SU-DHL-6 (cell line): ENCODE measurements around the gene ZNF639.

Source experiments
- H2AFZ ChIP-seq: fragments of 200-600 bp; sonication (generic); 2 replicates; pipeline ENCODE4 v1.6.1; 2014; ENCODE audit warnings: low read depth, mild to moderate bottlenecking, moderate library complexity, mixed read lengths, antibody characterized with exemption, low read length; ENCODE audit not compliant: severe bottlenecking
- H3F3A ChIP-seq: fragments of 200-600 bp; shearing (Covaris generic); 2 replicates; pipeline ENCODE4 v1.6.0; 2016; ENCODE audit warnings: antibody characterized with exemption, mild to moderate bottlenecking; ENCODE audit not compliant: insufficient read depth
- H3K27ac ChIP-seq: fragments of 200-600 bp; sonication (generic); 2 replicates; pipeline ENCODE4 v1.5.1; 2016; ENCODE audit warnings: low read depth, mild to moderate bottlenecking, low read length, moderate library complexity, mixed read lengths
- H3K27me3 ChIP-seq: fragments of 200-600 bp; sonication (generic), shearing (Covaris generic); 2 replicates; pipeline ENCODE4 v1.6.0; 2014; ENCODE audit warnings: mild to moderate bottlenecking, low read length
- H3K36me3 ChIP-seq: fragments of 200-600 bp; sonication (generic); 2 replicates; pipeline ENCODE4 v1.6.1; 2014; ENCODE audit warnings: mild to moderate bottlenecking, low read length, mixed read lengths
- H3K4me2 ChIP-seq: fragments of 300-600, 200-600 bp; shearing (Covaris generic), sonication (generic); 2 replicates; pipeline ENCODE4 v1.6.0; 2014; ENCODE audit warnings: low read length, low read depth, mild to moderate bottlenecking; ENCODE audit not compliant: poor library complexity, severe bottlenecking
- H3K4me3 ChIP-seq: fragments of 200-600 bp; sonication (generic); 2 replicates; pipeline ENCODE4 v1.5.1; 2014; ENCODE audit warnings: antibody characterized with exemption, low read length, mild to moderate bottlenecking, mixed read lengths; ENCODE audit not compliant: insufficient read depth, poor library complexity, severe bottlenecking
- H3K79me2 ChIP-seq: fragments of 200-600 bp; sonication (generic); 2 replicates; pipeline ENCODE4 v1.6.1; 2014; ENCODE audit warnings: mild to moderate bottlenecking, low read length, moderate library complexity; ENCODE audit not compliant: insufficient read depth
- H3K9ac ChIP-seq: fragments of 200-600 bp; sonication (generic); 2 replicates; pipeline ENCODE4 v1.7.0; 2014; ENCODE audit warnings: mild to moderate bottlenecking, low read length
- H3K9me2 ChIP-seq: fragments of 200-600 bp; sonication (generic); replicated peaks from 2 replicates; pipeline ENCODE4 v1.6.1; 2014; ENCODE audit warnings: low read length; ENCODE audit not compliant: insufficient read depth
- H3K9me3 ChIP-seq: fragments of 200-600 bp; sonication (generic); 2 replicates; pipeline ENCODE4 v1.6.1; 2014; ENCODE audit warnings: low read length, mixed read lengths; ENCODE audit not compliant: insufficient read depth
- H4K20me1 ChIP-seq: fragments of 200-600 bp; sonication (generic); 2 replicates; pipeline ENCODE4 v1.6.1; 2014; ENCODE audit warnings: low read depth, mild to moderate bottlenecking, antibody characterized with exemption, low read length, moderate library complexity, mixed read lengths
- CTCF ChIP-seq: fragments of 200-600 bp; sonication (generic); IDR thresholded peaks from one replicate; pipeline ENCODE4 v1.5.1; 2017; ENCODE audit warnings: antibody characterized with exemption, mild to moderate bottlenecking, low read length, moderate library complexity; ENCODE audit not compliant: insufficient read depth, poor library complexity, severe bottlenecking
- EZH2phosphoT487 ChIP-seq: fragments of 200-600 bp; sonication (generic), shearing (Covaris generic); conservative IDR thresholded peaks from 2 replicates; pipeline ENCODE4 v1.6.1; 2018; ENCODE audit warnings: mild to moderate bottlenecking, antibody characterized with exemption, low read length, moderate library complexity, mixed read lengths

ZNF639 gene

GRCh38 chr3:179299316-179299715 lies 23.5 kb upstream of the ZNF639 start:
- H2AFZ ChIP-seq, result no peak overlapping the region
- no peaks in the 10 kb centered on the region for H3F3A ChIP-seq
- no peak overlapping the region for H3K9ac ChIP-seq
- no peak overlapping the region for H3K27ac ChIP-seq
- H3K9me3 ChIP-seq, result no peaks in the 10 kb centered on the region
- H3K27me3 ChIP-seq, result no peaks in the 10 kb centered on the region
- H3K4me3 ChIP-seq, result no peak overlapping the region
- no peaks in the 10 kb centered on the region for H3K79me2 ChIP-seq
- no peak for TF ChIP-seq EZH2phosphoT487
- no peaks in the 10 kb centered on the region for H3K9me2 ChIP-seq
- no peaks in the 10 kb centered on the region for H4K20me1 ChIP-seq
- H3K36me3 ChIP-seq, result no peaks in the 10 kb centered on the region
- no peak overlapping the region for H3K4me2 ChIP-seq

GRCh38 chr3:179299999-179300613 lies 22.7 kb upstream of the ZNF639 start:
- Histone ChIP-seq H3K36me3 (no peaks in the 10 kb centered on the region), H4K20me1 (no peaks in the 10 kb centered on the region), H3K4me3 (no peak overlapping the region), H3K9me3 (no peaks in the 10 kb centered on the region), H3K27ac (no peak overlapping the region), H3K9me2 (no peaks in the 10 kb centered on the region), H2AFZ (no peak overlapping the region), H3K9ac (no peak overlapping the region), H3K27me3 (no peaks in the 10 kb centered on the region), H3K79me2 (no peaks in the 10 kb centered on the region), H3F3A (no peaks in the 10 kb centered on the region), H3K4me2 (no peak overlapping the region)
- TF ChIP-seq EZH2phosphoT487 (no peak), CTCF (no peak)

- H3F3A ChIP-seq, result no peaks in the 10 kb centered on the region
- H3K27me3 ChIP-seq, result no peaks in the 10 kb centered on the region
Observed at GRCh38 chr3:179301645-179302044, 21.2 kb upstream of the ZNF639 start.

More at GRCh38 chr3:179301645-179302044, 21.2 kb upstream of the ZNF639 start:
- H3K79me2 ChIP-seq, result no peaks in the 10 kb centered on the region
- H2AFZ ChIP-seq, result no peak overlapping the region
- no peaks in the 10 kb centered on the region for H3K9me2 ChIP-seq
- no peak overlapping the region for H3K9ac ChIP-seq
- H3K27ac ChIP-seq, result no peak overlapping the region
- no peaks in the 10 kb centered on the region for H3K36me3 ChIP-seq
- no peaks in the 10 kb centered on the region for H3K9me3 ChIP-seq
- H3K4me2 ChIP-seq, result no peak overlapping the region
- no peak overlapping the region for H3K4me3 ChIP-seq
- no peaks in the 10 kb centered on the region for H4K20me1 ChIP-seq
- TF ChIP-seq CTCF, result no peak
- TF ChIP-seq EZH2phosphoT487, result no peak
